ENCODE data around the gene KMT2E. TPM values are rescaled to one million over a fixed set of nuclear protein-coding genes. Genes with fewer than 3 reads are reported as not detected.
"Not testable (repeated sequence)": the region's sequence is repeated elsewhere in the genome, so short reads cannot be mapped to it uniquely, and the experiment has no call there.

The KMT2E gene
- total RNA-seq, 2 experiments from 2014 or later = 95.1 to 105 TPM

DNA sequence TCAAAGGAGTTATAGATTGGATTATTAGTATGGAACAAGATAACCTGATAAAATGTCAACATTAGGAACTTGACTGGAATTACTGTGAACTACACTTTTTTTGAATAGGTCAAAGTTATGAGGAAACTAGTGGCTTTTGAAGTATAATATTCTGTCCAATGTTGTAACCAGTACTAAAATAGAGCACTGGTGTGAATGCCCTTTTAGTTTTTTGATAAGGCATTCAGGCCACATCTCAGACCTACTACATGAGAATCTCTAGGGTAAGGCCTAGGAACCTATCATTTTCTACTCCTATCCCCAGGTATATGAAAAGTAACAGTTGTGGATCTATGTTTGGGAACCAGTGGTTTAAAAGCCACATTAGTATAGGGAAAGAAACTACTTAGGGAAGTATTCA, 16.4 kb downstream of the KMT2E start:
- POLR2A ChIA-PET = no interaction called here
- H3K36me3 Mint-ChIP-seq (ENCODE audit: low read depth) = peaks cover 39% of the 10 kb centered on the region
- no peaks in the 10 kb centered on the region for H3K27me3 Mint-ChIP-seq (ENCODE audit: low read depth)
- H3K4me1 Mint-ChIP-seq (ENCODE audit: low read depth) = peaks cover 49% of the 10 kb centered on the region
- H3K4me3 Mint-ChIP-seq = no peak overlapping the region
- H3K27ac Mint-ChIP-seq = no peak overlapping the region
- no peaks in the 10 kb centered on the region for H3K9me3 Mint-ChIP-seq (ENCODE audit: insufficient read depth)
- ATAC-seq (no peak), DNase-seq (no peak)
- CTCF ChIA-PET = no interaction called here

DNA sequence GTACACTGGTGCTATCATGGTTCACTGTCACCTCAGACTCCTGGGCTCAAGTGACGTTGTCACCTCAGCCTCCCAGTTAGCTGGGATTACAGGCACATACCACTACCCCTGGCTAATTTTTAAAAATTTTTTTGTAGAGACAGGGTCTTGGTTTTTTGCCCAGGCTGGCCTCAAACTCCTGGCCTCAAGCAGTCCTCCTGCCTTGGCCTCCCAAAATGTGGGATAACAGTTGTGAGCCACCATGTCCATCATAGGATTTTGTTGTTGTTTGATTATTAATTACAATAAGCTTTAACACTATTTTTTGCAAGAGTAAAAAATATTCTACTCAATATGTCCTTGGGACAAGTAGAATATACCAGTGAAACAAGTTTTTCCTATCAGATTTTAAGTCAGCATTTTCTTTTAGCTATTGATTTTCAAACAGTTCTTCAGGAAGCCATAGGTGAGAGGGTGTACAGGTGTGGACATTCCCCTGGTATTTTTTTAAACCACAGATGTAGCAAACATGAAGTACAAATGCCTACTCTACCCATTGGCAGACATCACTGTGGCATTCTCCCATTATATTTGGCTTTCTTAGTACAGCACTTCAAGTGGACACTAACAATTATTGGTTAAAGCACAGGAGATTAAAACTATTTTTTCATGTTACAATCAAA, 18.7 kb downstream of the KMT2E start:
- ChIA-PET POLR2A (interaction anchor here (1.0 kb wide), 1 partner anchor 19 kb away, joined by 6 read pairs; the partner anchor contains the start of gene KMT2E), CTCF (interaction anchor here (1.3 to 1.5 kb wide), 3 partner anchors 15 to 19 kb away, joined by 3 to 4 read pairs (median 4); no protein-coding TSS in a partner anchor)
- no peaks in the 10 kb centered on the region for H3K27me3 Mint-ChIP-seq (ENCODE audit: low read depth)
- H3K9me3 Mint-ChIP-seq (ENCODE audit: insufficient read depth) = no peaks in the 10 kb centered on the region
- H3K4me1 Mint-ChIP-seq (ENCODE audit: low read depth) = peaks cover 49% of the 10 kb centered on the region
- no peak overlapping the region for H3K4me3 Mint-ChIP-seq
- ATAC-seq (no peak), DNase-seq (no peak)
- no peak overlapping the region for H3K27ac Mint-ChIP-seq
- H3K36me3 Mint-ChIP-seq (ENCODE audit: low read depth) = peaks cover 37% of the 10 kb centered on the region

DNA sequence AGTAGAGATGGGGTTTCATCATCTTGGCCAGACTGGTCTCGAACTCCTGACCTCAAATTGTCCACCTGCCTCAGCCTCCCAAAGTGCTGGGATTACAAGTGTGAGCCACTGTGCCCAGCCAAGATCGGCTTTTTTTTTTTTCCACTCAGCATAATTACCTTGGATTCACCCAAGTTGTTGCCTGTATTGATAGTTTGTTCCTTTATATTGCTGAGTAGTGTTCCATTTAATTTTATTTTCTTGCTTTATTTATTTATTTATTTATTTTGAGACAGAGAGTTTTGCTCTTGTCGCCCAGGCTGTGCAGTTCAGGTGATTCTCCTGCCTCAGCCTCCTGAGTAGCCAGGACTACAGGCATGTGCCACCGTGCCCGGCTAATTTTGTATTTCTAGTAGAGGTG, 21.3 kb downstream of the KMT2E start:
- Mint-ChIP-seq H3K4me3 (no peak overlapping the region), H3K27ac (no peak overlapping the region), H3K9me3 (ENCODE audit: insufficient read depth) (no peaks in the 10 kb centered on the region), H3K27me3 (ENCODE audit: low read depth) (no peaks in the 10 kb centered on the region), H3K4me1 (ENCODE audit: low read depth) (peaks cover 35% of the 10 kb centered on the region), H3K36me3 (ENCODE audit: low read depth) (peaks cover 28% of the 10 kb centered on the region)
- ATAC-seq (no peak), DNase-seq (no peak)
- ChIA-PET CTCF (no interaction called here), POLR2A (no interaction called here)

GRCh38 chr7:105036217-105037168, 22.5 kb downstream of the KMT2E start:
- DNase-seq = no peak
- H3K9me3 Mint-ChIP-seq (ENCODE audit: insufficient read depth) = no peaks in the 10 kb centered on the region
- H3K4me3 Mint-ChIP-seq = no peak overlapping the region
- ChIA-PET POLR2A (interaction anchor here (1.3 kb wide), 1 partner anchor 23 kb away, joined by 5 read pairs; no protein-coding TSS in a partner anchor), CTCF (interaction anchor here (0.9 to 1.7 kb wide), 2 partner anchors 53 to 55 kb away, joined by 3 to 7 read pairs; no protein-coding TSS in a partner anchor)
- peaks cover 39% of the 10 kb centered on the region for H3K4me1 Mint-ChIP-seq (ENCODE audit: low read depth)
- H3K27ac Mint-ChIP-seq = no peak overlapping the region
- peaks cover 30% of the 10 kb centered on the region for H3K36me3 Mint-ChIP-seq (ENCODE audit: low read depth)
- no peaks in the 10 kb centered on the region for H3K27me3 Mint-ChIP-seq (ENCODE audit: low read depth)
- no peak for ATAC-seq

DNA sequence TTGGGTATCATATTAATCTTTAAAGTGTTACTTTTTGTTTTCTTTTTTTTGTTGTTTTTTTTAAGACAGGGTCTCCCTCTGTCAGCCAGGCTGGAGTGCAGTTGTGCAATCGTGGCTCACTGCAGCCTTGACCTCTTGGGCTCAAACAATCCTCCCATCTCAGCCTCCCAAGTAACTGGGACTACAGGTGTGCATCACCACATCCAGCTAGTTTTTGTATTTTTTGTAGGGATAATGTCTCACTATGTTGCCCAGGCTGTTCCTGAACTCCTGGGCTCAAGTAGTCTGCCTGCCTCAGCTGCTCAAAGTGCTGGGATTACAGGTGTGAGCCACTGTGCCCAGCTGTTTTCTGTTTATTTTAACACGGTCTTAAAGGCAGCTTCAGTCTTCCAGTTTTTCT, 23.3 kb downstream of the KMT2E start:
- DNase-seq = no peak
- Mint-ChIP-seq H3K4me3 (no peak overlapping the region), H3K4me1 (ENCODE audit: low read depth) (peaks cover 38% of the 10 kb centered on the region), H3K27me3 (ENCODE audit: low read depth) (no peaks in the 10 kb centered on the region), H3K36me3 (ENCODE audit: low read depth) (peaks cover 34% of the 10 kb centered on the region), H3K27ac (no peak overlapping the region), H3K9me3 (ENCODE audit: insufficient read depth) (no peaks in the 10 kb centered on the region)
- no peak for ATAC-seq
- ChIA-PET CTCF (interaction anchor here (0.8 to 1.7 kb wide), 5 partner anchors 12 to 56 kb away, joined by 3 to 7 read pairs (median 4); partner anchors contain the start of gene KMT2E), POLR2A (interaction anchor here (1.0 kb wide), 1 partner anchor 54 kb away, joined by 3 read pairs; no protein-coding TSS in a partner anchor)

GRCh38 chr7:105044449-105045070, 30.6 kb downstream of the KMT2E start:
- Mint-ChIP-seq H3K4me3 (no peak overlapping the region), H3K4me1 (ENCODE audit: low read depth) (peaks cover 19% of the 10 kb centered on the region), H3K9me3 (ENCODE audit: insufficient read depth) (no peaks in the 10 kb centered on the region), H3K27me3 (ENCODE audit: low read depth) (no peaks in the 10 kb centered on the region), H3K27ac (no peak overlapping the region), H3K36me3 (ENCODE audit: low read depth) (peaks cover 48% of the 10 kb centered on the region)
- ChIA-PET CTCF (no interaction called here), POLR2A (no interaction called here)
- DNase-seq (no peak), ATAC-seq (peak; percentile 49)

GRCh38 chr7:105046414-105046813, 32.4 kb downstream of the KMT2E start:
- Mint-ChIP-seq H3K27me3 (ENCODE audit: low read depth) (no peaks in the 10 kb centered on the region), H3K4me1 (ENCODE audit: low read depth) (peaks cover 21% of the 10 kb centered on the region), H3K9me3 (ENCODE audit: insufficient read depth) (no peaks in the 10 kb centered on the region), H3K27ac (no peak overlapping the region), H3K4me3 (no peak overlapping the region), H3K36me3 (ENCODE audit: low read depth) (peaks cover 56% of the 10 kb centered on the region)
- ChIA-PET CTCF (interaction anchor here (0.8 kb wide), 1 partner anchor 295 kb away, joined by 5 read pairs; no protein-coding TSS in a partner anchor), POLR2A (no interaction called here)
- DNase-seq = no peak
- ATAC-seq = no peak

GRCh38 chr7:105047932-105048331, 33.9 kb downstream of the KMT2E start:
- Mint-ChIP-seq H3K9me3 (ENCODE audit: insufficient read depth) (no peaks in the 10 kb centered on the region), H3K4me3 (no peak overlapping the region), H3K27me3 (ENCODE audit: low read depth) (no peaks in the 10 kb centered on the region), H3K4me1 (ENCODE audit: low read depth) (peaks cover 22% of the 10 kb centered on the region), H3K27ac (no peak overlapping the region), H3K36me3 (ENCODE audit: low read depth) (peaks cover 58% of the 10 kb centered on the region)
- DNase-seq = no peak
- ATAC-seq = no peak
- POLR2A ChIA-PET = no interaction called here
- CTCF ChIA-PET = interaction anchor here (1.3 to 1.7 kb wide), 2 partner anchors 9 to 126 kb away, joined by 3 to 5 read pairs; no protein-coding TSS in a partner anchor

- no peak for ATAC-seq
- Mint-ChIP-seq H3K9me3 (ENCODE audit: insufficient read depth) (no peaks in the 10 kb centered on the region), H3K27me3 (ENCODE audit: low read depth) (no peaks in the 10 kb centered on the region), H3K4me1 (ENCODE audit: low read depth) (peaks cover 11% of the 10 kb centered on the region), H3K4me3 (no peak overlapping the region), H3K36me3 (ENCODE audit: low read depth) (peaks cover 55% of the 10 kb centered on the region), H3K27ac (peak overlapping the region; percentile 71)
- no peak for DNase-seq
- CTCF ChIA-PET = interaction anchor here (1.4 kb wide), 1 partner anchor 70 kb away, joined by 5 read pairs; no protein-coding TSS in a partner anchor
- POLR2A ChIA-PET = no interaction called here
These were observed 36.5 kb downstream of the KMT2E start for GRCh38 chr7:105050493-105050892.

GRCh38 chr7:105050899-105051298, 36.9 kb downstream of the KMT2E start:
- H3K27me3 Mint-ChIP-seq (ENCODE audit: low read depth); H3K4me1 Mint-ChIP-seq (ENCODE audit: low read depth); DNase-seq; POLR2A ChIA-PET; ATAC-seq; H3K4me3 Mint-ChIP-seq; H3K9me3 Mint-ChIP-seq (ENCODE audit: insufficient read depth): not testable (repeated sequence)
- Mint-ChIP-seq H3K27ac (peak overlapping the region; percentile 71), H3K36me3 (ENCODE audit: low read depth) (peaks cover 55% of the 10 kb centered on the region)
- CTCF ChIA-PET = interaction anchor here (1.4 kb wide), 1 partner anchor 70 kb away, joined by 5 read pairs; no protein-coding TSS in a partner anchor

DNA sequence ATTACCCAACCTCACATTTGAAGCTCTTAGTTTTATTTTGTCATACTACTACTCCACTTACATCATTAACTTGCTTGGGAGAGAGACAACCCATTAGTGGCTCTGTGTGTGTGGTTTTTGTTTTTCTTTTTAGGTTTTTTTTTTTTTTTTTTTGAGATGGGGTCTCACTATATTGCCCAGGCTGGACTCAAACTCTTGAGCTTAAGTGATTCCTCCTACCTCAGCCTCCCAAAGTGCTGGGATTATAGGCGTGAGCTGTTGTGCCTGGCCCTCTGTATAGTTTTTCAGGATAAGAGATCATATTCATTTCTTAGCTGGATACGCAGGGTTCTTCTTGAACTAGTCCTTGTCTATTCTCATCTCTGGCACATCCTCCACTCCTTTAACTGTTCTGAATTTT, 41.1 kb downstream of the KMT2E start:
- POLR2A ChIA-PET = interaction anchor here (0.5 to 1.2 kb wide), 2 partner anchors 42 to 472 kb away, joined by 3 to 6 read pairs; partner anchors contain the start of gene KMT2E
- Mint-ChIP-seq H3K27ac (no peak overlapping the region), H3K4me3 (no peak overlapping the region), H3K36me3 (ENCODE audit: low read depth) (peaks cover 57% of the 10 kb centered on the region), H3K27me3 (ENCODE audit: low read depth) (no peaks in the 10 kb centered on the region), H3K9me3 (ENCODE audit: insufficient read depth) (no peaks in the 10 kb centered on the region), H3K4me1 (ENCODE audit: low read depth) (peaks cover 12% of the 10 kb centered on the region)
- DNase-seq (no peak), ATAC-seq (no peak)
- CTCF ChIA-PET = interaction anchor here (1.2 to 1.7 kb wide), 3 partner anchors 74 to 171 kb away, joined by 4 to 6 read pairs (median 5); no protein-coding TSS in a partner anchor
